Hepatocyte (in vitro differentiated cells): ENCODE data around the gene CPLX4. TPM values are rescaled to one million over a fixed set of nuclear protein-coding genes. Genes with fewer than 3 reads are reported as not detected.
"Not testable (repeated sequence)": the region's sequence is repeated elsewhere in the genome, so short reads cannot be mapped to it uniquely, and the experiment has no call there.

Experiments
- DNase-seq: peaks from one replicate; pipeline ENCODE4 v3.0.0-alpha.2; 2016; ENCODE audit warnings: low spot score
- H2AFZ ChIP-seq: fragments of 200-600 bp; sonication (generic); 2 replicates; pipeline ENCODE4 v1.6.0; 2016; ENCODE audit warnings: antibody characterized with exemption, mild to moderate bottlenecking
- H3K27ac ChIP-seq: fragments of 200-600 bp; sonication (generic); 2 replicates; pipeline ENCODE4 v1.5.1; 2016; ENCODE audit warnings: mild to moderate bottlenecking
- H3K27me3 ChIP-seq: fragments of 200-600 bp; sonication (generic); 2 replicates; pipeline ENCODE4 v1.6.1; 2016
- H3K36me3 ChIP-seq: fragments of 200-600 bp; sonication (generic); replicated peaks from 2 replicates; pipeline ENCODE4 v1.5.1; 2016; ENCODE audit warnings: low read depth; ENCODE audit not compliant: insufficient read depth
- H3K4me1 ChIP-seq: fragments of 200-600 bp; sonication (generic); 2 replicates; pipeline ENCODE4 v1.5.1; 2016; ENCODE audit warnings: mild to moderate bottlenecking, moderate library complexity; ENCODE audit not compliant: insufficient read depth
- H3K4me2 ChIP-seq: fragments of 200-600 bp; sonication (generic); 2 replicates; pipeline ENCODE4 v1.6.0; 2016
- H3K4me3 ChIP-seq: fragments of 200-600 bp; sonication (generic); 2 replicates; pipeline ENCODE4 v1.5.1; 2016; ENCODE audit warnings: mild to moderate bottlenecking
- H3K79me2 ChIP-seq: fragments of 200-600 bp; sonication (generic); 2 replicates; pipeline ENCODE4 v1.6.0; 2017; ENCODE audit warnings: mild to moderate bottlenecking
- H3K9me2 ChIP-seq: fragments of 200-600 bp; sonication (generic); replicated peaks from 2 replicates; pipeline ENCODE4 v1.6.0; 2017; ENCODE audit warnings: mild to moderate bottlenecking; ENCODE audit not compliant: insufficient read depth
- H3K9me3 ChIP-seq: fragments of 200-600 bp; sonication (generic); 2 replicates; pipeline ENCODE4 v1.5.1; 2016; ENCODE audit warnings: low read depth, mild to moderate bottlenecking
- H4K20me1 ChIP-seq: fragments of 200-600 bp; sonication (generic); 2 replicates; pipeline ENCODE4 v1.6.0; 2016; ENCODE audit warnings: mild to moderate bottlenecking; ENCODE audit not compliant: insufficient read depth, poor library complexity, severe bottlenecking
- EZH2 ChIP-seq: fragments of 200-600 bp; sonication (generic); IDR thresholded peaks from 2 replicates; pipeline ENCODE4 v1.6.1; 2016; ENCODE audit warnings: antibody characterized with exemption, mild to moderate bottlenecking, borderline replicate concordance
- EZH2phosphoT487 ChIP-seq: fragments of 200-600 bp; sonication (generic); IDR thresholded peaks from one replicate; pipeline ENCODE4 v1.6.1; 2018; ENCODE audit warnings: antibody characterized with exemption, mild to moderate bottlenecking, low read depth, moderate library complexity; ENCODE audit not compliant: unreplicated experiment, severe bottlenecking
- WGBS: methylation state at CpG from one replicate; pipeline ENCODE4 v1.1.6; 2016; ENCODE audit warnings: low lambda C conversion rate; ENCODE audit errors: missing lambda C conversion rate; 5-methylcytosine and 5-hydroxymethylcytosine counted together
- polyA plus RNA-seq: library from polyadenylated mRNA; unstranded; fragments of >200 nt; fragmentation: Nextera tagmentation; extraction: Ambion mirVana; gene quantifications from 2 replicates; pipeline ENCODE4 v1.2.1, GENCODE V29; 2016
- total RNA-seq: library from RNA; depleted of rRNA; stranded (reverse); fragments of >200 nt; gene quantifications from 2 replicates; pipeline ENCODE4 v1.2.3, GENCODE V29; 2014
- TF ChIP-seq, protein P1 (sequence below): fragments of 200-600 bp; sonication (generic); IDR thresholded peaks from 2 replicates; pipeline ENCODE4 v1.5.1; 2016; ENCODE audit warnings: antibody characterized with exemption, mild to moderate bottlenecking; ENCODE audit not compliant: poor library complexity

Gene CPLX4
- total and polyA plus RNA-seq, 2 experiments from 2014 or later = not detected

DNA sequence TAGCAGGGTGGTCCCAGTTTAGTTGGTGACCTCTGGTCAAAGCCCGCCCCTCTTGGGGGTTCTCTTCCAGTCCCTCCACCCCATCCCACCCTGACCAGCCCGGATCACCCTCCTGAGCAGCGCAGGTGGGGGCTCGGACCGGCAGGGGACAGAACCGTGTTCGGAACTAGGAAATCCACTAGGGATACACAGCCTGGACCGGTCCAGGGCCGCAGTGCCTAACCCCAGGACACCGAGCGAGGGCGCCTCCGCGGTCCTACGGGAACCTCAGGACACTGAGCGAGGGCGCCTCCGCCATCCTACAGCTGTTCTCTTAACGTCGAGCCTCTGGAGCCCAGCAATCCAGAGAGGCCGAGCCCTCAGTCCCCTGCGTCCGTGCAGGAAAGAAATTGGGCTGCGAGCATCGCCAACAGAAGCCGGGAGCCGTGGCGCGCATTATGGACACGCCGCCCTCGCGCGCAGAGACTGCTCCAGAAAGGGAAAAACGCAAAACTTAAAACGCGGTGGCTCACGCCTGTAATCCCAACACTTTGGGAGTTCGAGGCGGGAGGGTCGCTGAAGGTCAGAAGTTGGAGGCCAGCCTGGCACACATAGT is 53.7 kb downstream of the CPLX4 start:
- H4K20me1 ChIP-seq = no peaks in the 10 kb centered on the region
- DNase-seq = no peak
- no peaks in the 10 kb centered on the region for H3K9me2 ChIP-seq
- H2AFZ ChIP-seq = no peak overlapping the region
- no peaks in the 10 kb centered on the region for H3K79me2 ChIP-seq
- H3K27ac ChIP-seq = no peak overlapping the region
- H3K4me3 ChIP-seq = no peak overlapping the region
- 8% methylated on average over 40 of the region's 41 CpGs for WGBS
- H3K27me3 ChIP-seq = peaks cover 71% of the 10 kb centered on the region
- H3K4me2 ChIP-seq = peak overlapping the region; percentile 71
- TF ChIP-seq EZH2 (no peak), EZH2phosphoT487 (no peak)
- TF ChIP-seq, protein P1, sequence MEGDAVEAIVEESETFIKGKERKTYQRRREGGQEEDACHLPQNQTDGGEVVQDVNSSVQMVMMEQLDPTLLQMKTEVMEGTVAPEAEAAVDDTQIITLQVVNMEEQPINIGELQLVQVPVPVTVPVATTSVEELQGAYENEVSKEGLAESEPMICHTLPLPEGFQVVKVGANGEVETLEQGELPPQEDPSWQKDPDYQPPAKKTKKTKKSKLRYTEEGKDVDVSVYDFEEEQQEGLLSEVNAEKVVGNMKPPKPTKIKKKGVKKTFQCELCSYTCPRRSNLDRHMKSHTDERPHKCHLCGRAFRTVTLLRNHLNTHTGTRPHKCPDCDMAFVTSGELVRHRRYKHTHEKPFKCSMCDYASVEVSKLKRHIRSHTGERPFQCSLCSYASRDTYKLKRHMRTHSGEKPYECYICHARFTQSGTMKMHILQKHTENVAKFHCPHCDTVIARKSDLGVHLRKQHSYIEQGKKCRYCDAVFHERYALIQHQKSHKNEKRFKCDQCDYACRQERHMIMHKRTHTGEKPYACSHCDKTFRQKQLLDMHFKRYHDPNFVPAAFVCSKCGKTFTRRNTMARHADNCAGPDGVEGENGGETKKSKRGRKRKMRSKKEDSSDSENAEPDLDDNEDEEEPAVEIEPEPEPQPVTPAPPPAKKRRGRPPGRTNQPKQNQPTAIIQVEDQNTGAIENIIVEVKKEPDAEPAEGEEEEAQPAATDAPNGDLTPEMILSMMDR = no peak
- peaks cover 8% of the 10 kb centered on the region for H3K4me1 ChIP-seq
- H3K36me3 ChIP-seq = no peaks in the 10 kb centered on the region
- no peaks in the 10 kb centered on the region for H3K9me3 ChIP-seq

DNA sequence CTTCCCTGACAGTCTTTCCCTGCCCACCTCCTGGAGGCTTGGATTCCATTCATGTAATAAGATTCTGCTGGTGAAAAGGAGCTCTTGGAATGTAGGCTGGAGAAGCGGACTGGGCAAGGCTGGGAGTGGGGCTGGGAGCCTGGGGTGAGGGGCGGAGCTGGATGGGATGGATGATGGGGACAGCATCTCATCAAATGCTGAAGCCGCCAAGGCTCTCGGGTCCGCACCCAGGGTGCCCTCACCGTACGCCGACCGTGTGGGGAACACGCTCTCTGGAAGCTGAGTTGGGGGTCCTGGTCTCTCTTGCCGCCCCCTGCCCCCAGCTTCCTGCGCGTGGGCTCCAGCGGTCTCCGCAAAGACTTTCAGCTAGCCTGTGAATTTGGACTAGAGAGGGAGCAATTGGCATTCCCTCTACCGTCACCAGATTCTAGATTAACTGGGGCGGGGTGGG is 54.3 kb downstream of the CPLX4 start:
- peak; percentile 50 for TF ChIP-seq EZH2phosphoT487
- peak; percentile 10 for TF ChIP-seq EZH2
- TF ChIP-seq, protein P1 = no peak
- Histone ChIP-seq H3K4me3 (no peak overlapping the region), H3K27ac (no peak overlapping the region), H3K36me3 (no peaks in the 10 kb centered on the region), H3K79me2 (no peaks in the 10 kb centered on the region), H4K20me1 (no peaks in the 10 kb centered on the region), H3K9me2 (no peaks in the 10 kb centered on the region), H2AFZ (no peak overlapping the region), H3K4me2 (no peak overlapping the region), H3K9me3 (no peaks in the 10 kb centered on the region), H3K27me3 (peaks cover 66% of the 10 kb centered on the region), H3K4me1 (peaks cover 8% of the 10 kb centered on the region)
- no peak for DNase-seq
- WGBS = 15% methylated on average over 17 of the region's 17 CpGs

DNA sequence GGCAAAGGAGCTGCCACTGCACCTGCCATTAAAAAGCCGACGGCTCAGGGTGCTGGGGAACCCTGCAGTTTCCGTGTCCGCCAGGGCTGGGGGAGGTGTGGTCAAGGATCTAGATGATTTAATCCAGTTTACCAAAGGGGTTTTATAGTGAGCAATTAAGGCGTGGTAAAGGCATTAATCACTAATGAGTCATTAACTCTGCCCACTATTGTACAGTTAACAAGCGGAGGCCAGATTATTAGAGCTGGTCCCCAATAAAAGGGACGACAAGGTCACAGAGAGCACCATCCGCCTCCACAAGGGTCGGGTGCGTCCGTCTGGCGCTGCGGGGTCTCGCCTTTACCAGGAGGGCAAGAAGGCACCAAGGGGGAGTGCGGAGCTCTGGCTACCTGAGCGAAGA is 54.8 kb downstream of the CPLX4 start:
- no peaks in the 10 kb centered on the region for H3K9me2 ChIP-seq
- H3K27me3 ChIP-seq = peaks cover 62% of the 10 kb centered on the region
- 14% methylated on average over 16 of the region's 16 CpGs for WGBS

DNA sequence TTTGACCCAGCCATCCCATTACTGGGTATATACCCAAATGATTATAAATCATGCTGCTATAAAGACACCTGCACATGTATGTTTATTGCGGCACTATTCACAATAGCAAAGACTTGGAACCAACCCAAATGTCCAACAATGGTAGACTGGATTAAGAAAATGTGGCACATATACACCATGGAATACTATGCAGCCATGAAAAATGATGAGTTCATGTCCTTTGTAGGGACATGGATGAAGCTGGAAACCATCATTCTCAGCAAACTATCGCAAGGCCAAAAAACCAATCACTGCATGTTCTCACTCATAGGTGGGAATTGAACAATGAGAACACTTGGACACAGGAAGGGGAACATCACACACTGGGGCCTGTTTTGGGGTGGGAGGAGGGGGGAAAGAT is 56.2 kb downstream of the CPLX4 start:
- 86% methylated on average over 1 of the region's 2 CpGs for WGBS
- H3K4me3 ChIP-seq, H3K27ac ChIP-seq, H2AFZ ChIP-seq, H3K4me2 ChIP-seq, H3K9me2 ChIP-seq, H3K4me1 ChIP-seq, H3K36me3 ChIP-seq, H4K20me1 ChIP-seq, H3K79me2 ChIP-seq, DNase-seq, H3K9me3 ChIP-seq: not testable (repeated sequence)
- peaks cover 48% of the 10 kb centered on the region for H3K27me3 ChIP-seq

More for the DNA sequence above, 54.8 kb downstream of the CPLX4 start:
- H3K79me2 ChIP-seq = no peaks in the 10 kb centered on the region
- H3K4me1 ChIP-seq = peaks cover 5% of the 10 kb centered on the region
- TF ChIP-seq EZH2phosphoT487 (no peak), EZH2 (no peak)
- TF ChIP-seq, protein P1 = no peak
- no peak overlapping the region for H3K27ac ChIP-seq
- no peaks in the 10 kb centered on the region for H3K36me3 ChIP-seq
- no peak for DNase-seq
- no peak overlapping the region for H2AFZ ChIP-seq
- no peak overlapping the region for H3K4me3 ChIP-seq
- H3K9me3 ChIP-seq = no peaks in the 10 kb centered on the region
- H4K20me1 ChIP-seq = no peaks in the 10 kb centered on the region
- no peak overlapping the region for H3K4me2 ChIP-seq

DNA sequence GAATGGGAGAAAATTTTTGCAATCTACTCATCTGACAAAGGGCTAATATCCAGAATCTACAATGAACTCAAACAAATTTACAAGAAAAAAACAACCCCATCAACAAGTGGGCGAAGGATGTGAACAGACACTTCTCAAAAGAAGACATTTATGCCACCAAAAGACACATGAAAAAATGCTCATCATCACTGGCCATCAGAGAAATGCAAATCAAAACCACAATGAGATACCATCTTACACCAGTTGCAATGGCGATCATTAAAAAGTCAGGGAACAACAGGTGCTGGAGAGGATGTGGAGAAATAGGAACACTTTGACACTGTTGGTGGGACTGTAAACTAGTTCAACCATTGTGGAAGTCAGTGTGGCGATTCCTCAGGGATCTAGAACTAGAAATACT is 56.6 kb downstream of the CPLX4 start:
- not testable (repeated sequence) for H3K4me3 ChIP-seq, H3K27ac ChIP-seq, H2AFZ ChIP-seq, H4K20me1 ChIP-seq, H3K36me3 ChIP-seq, H3K4me1 ChIP-seq, H3K4me2 ChIP-seq, H3K79me2 ChIP-seq, H3K9me2 ChIP-seq, DNase-seq, H3K9me3 ChIP-seq
- H3K27me3 ChIP-seq = peaks cover 44% of the 10 kb centered on the region
- 54% methylated on average over 3 of the region's 3 CpGs for WGBS

DNA sequence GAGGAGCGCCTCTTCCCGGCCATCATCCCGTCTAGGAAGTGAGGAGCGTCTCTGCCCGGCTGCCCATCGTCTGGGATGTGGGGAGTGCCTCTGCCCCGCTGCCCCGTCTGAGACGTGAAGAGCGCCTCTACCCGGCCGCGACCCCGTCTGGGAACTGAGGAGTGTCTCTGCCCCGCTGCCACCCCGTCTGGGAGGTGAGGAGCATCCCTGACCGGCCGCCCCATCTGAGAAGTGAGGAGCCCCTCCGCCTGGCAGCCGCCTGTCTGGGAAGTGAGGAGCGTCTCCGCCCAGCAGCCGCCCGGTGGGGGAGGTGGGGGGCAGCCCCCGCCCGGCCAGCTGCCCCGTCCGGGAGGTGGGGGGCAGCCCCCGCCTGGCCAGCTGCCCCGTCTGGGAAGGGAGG is 63.0 kb downstream of the CPLX4 start:
- not testable (repeated sequence) for H3K27me3 ChIP-seq, H3K79me2 ChIP-seq, H3K27ac ChIP-seq, H3K9me3 ChIP-seq, H2AFZ ChIP-seq, H3K4me1 ChIP-seq, H3K4me2 ChIP-seq, H3K36me3 ChIP-seq, DNase-seq, H4K20me1 ChIP-seq, H3K4me3 ChIP-seq, H3K9me2 ChIP-seq
- WGBS = no CpG with 5 or more reads among the region's 30 CpGs
